HepG2 (cell line): Measurements from ENCODE around the gene ATP8A2. TPM values are rescaled to one million over a fixed set of nuclear protein-coding genes. Genes with fewer than 3 reads are reported as not detected.

Experiments used
- ATAC-seq: fragments of 200-7000 bp; cut with Tn5 transposase; 3 replicates; pipeline ENCODE4 v1.9.1; 2020; ENCODE audit warnings: mild to moderate bottlenecking, moderate library complexity
- BruUV-seq: library from RNA; stranded (reverse); fragments of 400-500 nt; replicated peaks from 2 replicates; lab custom pipeline; 2021; lab: Mats Ljungman, UMichigan
- CTCF ChIA-PET: fragments of 300-600 bp; formaldehyde crosslinking; extraction: SDS; loops from one replicate; lab custom pipeline; 2021; ENCODE audit warnings: low total read pairs, inconsistent platforms, low intra/inter-chr PET ratio; lab: Yijun Ruan, JAX
- POLR2A ChIA-PET: fragments of 350-600 bp; sonication (Branson Sonifier 250); formaldehyde crosslinking; loops from one replicate; lab custom pipeline; 2020; ENCODE audit warnings: antibody characterized with exemption, inconsistent platforms; lab: Yijun Ruan, JAX
- DNase-seq: peaks from one replicate; pipeline ENCODE4 v3.0.0-alpha.2; 2015; ENCODE audit warnings: low spot score
- FAIRE-seq: peaks from 3 replicates; lab custom pipeline; 2011; peaks lifted over from hg19 to GRCh38; lab: Jason Lieb, UNC
- H2AFZ ChIP-seq: one replicate; pipeline ENCODE4 v1.6.1; 2011; ENCODE audit warnings: low read length, inconsistent platforms
- H3K27ac ChIP-seq: fragments of 300-600 bp; 3 replicates; pipeline ENCODE4 v1.8.0; 2011; ENCODE audit warnings: mixed run types, mild to moderate bottlenecking, mixed read lengths, low read length, inconsistent platforms; ENCODE audit not compliant: insufficient read depth; ENCODE audit errors: extremely low read length
- H3K27me3 ChIP-seq, 2 experiments: fragments of 200-600 bp in 1 of 2; 2 replicates in 1 of 2; 3 replicates in 1 of 2; pipeline versions ENCODE4 v1.6.0 to v1.8.0; 2011; ENCODE audit warnings: low read length in 2 of 2, mild to moderate bottlenecking in 2 of 2, moderate library complexity in 2 of 2, inconsistent platforms in 1 of 2; ENCODE audit not compliant: insufficient read depth in 2 of 2, control insufficient read depth in 1 of 2
- H3K36me3 ChIP-seq, 2 experiments: fragments of 200-600 bp in 1 of 2; replicated peaks in 1 of 2; 2 replicates in 1 of 2; 3 replicates in 1 of 2; pipeline versions ENCODE4 v1.5.1 to v1.8.0; 2011; ENCODE audit warnings: low read length in 2 of 2, inconsistent platforms in 1 of 2; ENCODE audit not compliant: insufficient read depth in 2 of 2, control insufficient read depth in 1 of 2
- H3K4me1 ChIP-seq: 2 replicates; pipeline ENCODE4 v1.5.1; 2012; ENCODE audit warnings: low read length, inconsistent platforms; ENCODE audit not compliant: insufficient read depth
- H3K4me2 ChIP-seq: 2 replicates; pipeline ENCODE4 v1.6.0; 2011; ENCODE audit warnings: low read depth, low read length, inconsistent platforms
- H3K4me3 ChIP-seq, 3 experiments: fragments of 200-600 bp in 1 of 3; sonication (generic), shearing (Covaris generic) in 1 of 3; replicated peaks in 1 of 3; 2 replicates each; pipeline ENCODE4 v1.5.1; 2011 to 2016; ENCODE audit warnings: low read length in 3 of 3, inconsistent platforms in 2 of 3, low read depth in 2 of 3, mild to moderate bottlenecking in 2 of 3, control low read depth in 1 of 3, mixed read lengths in 1 of 3; ENCODE audit not compliant: insufficient read depth in 1 of 3
- H3K79me2 ChIP-seq: one replicate; pipeline ENCODE4 v1.6.1; 2011; ENCODE audit warnings: low read length, inconsistent platforms; ENCODE audit not compliant: insufficient read depth
- H3K9ac ChIP-seq: 2 replicates; pipeline ENCODE4 v1.6.0; 2011; ENCODE audit warnings: mild to moderate bottlenecking, low read depth, low read length, inconsistent platforms; ENCODE audit not compliant: insufficient read depth
- H3K9me3 ChIP-seq: 2 replicates; pipeline ENCODE4 v1.5.1; 2012; ENCODE audit warnings: mild to moderate bottlenecking, low read length
- H4K20me1 ChIP-seq: 2 replicates; pipeline ENCODE4 v1.6.0; 2011; ENCODE audit warnings: inconsistent platforms, mild to moderate bottlenecking, low read length, moderate library complexity; ENCODE audit not compliant: insufficient read depth
- DPF2 ChIP-seq: sonication (generic); formaldehyde crosslinking; IDR thresholded peaks from 2 replicates; pipeline ENCODE4 v1.4.0; 2020; ENCODE audit warnings: mild to moderate bottlenecking, low read depth, missing genetic modification reagents, borderline replicate concordance
- ELK4 ChIP-seq: sonication (generic); formaldehyde crosslinking; IDR thresholded peaks from 2 replicates; pipeline ENCODE4 v1.9.0; 2021; ENCODE audit warnings: missing genetic modification reagents, borderline replicate concordance
- HNF1B ChIP-seq: sonication (generic); formaldehyde crosslinking; IDR thresholded peaks from 2 replicates; pipeline ENCODE4 v1.5.1; 2020; ENCODE audit warnings: mild to moderate bottlenecking, moderate library complexity, missing genetic modification reagents
- LCORL ChIP-seq, 2 experiments: fragments of 450-650 bp in 1 of 2; sonication (generic) in 1 of 2; formaldehyde crosslinking in 1 of 2; IDR thresholded peaks; 2 replicates each; pipeline versions ENCODE4 v1.5.0 to v1.6.1; 2017 to 2020; ENCODE audit warnings: antibody characterized with exemption in 1 of 2, missing genetic modification reagents in 1 of 2
- MEF2D ChIP-seq: sonication (generic); formaldehyde crosslinking; IDR thresholded peaks from 2 replicates; pipeline ENCODE4 v1.5.1; 2020; ENCODE audit warnings: mild to moderate bottlenecking, missing genetic modification reagents
- MEIS2 ChIP-seq: sonication (generic); formaldehyde crosslinking; IDR thresholded peaks from 2 replicates; pipeline ENCODE4 v1.9.0; 2021; ENCODE audit warnings: mild to moderate bottlenecking, missing genetic modification reagents
- RFXANK ChIP-seq: IDR thresholded peaks from 2 replicates; pipeline ENCODE4 v1.6.1; 2016
- RFXAP ChIP-seq: sonication (generic); formaldehyde crosslinking; IDR thresholded peaks from 2 replicates; pipeline ENCODE4 v1.4.0; 2020; ENCODE audit warnings: missing genetic modification reagents, borderline replicate concordance
- SAP130 ChIP-seq: IDR thresholded peaks from 2 replicates; pipeline ENCODE4 v1.6.1; 2016; ENCODE audit warnings: low read depth
- ZNF10 ChIP-seq: sonication (generic); formaldehyde crosslinking; IDR thresholded peaks from 2 replicates; pipeline ENCODE4 v1.4.0; 2020; ENCODE audit warnings: mild to moderate bottlenecking, low read depth, missing genetic modification reagents, borderline replicate concordance
- ZNF572 ChIP-seq: sonication (generic); formaldehyde crosslinking; IDR thresholded peaks from 2 replicates; pipeline ENCODE4 v1.5.1; 2020; ENCODE audit warnings: mild to moderate bottlenecking, missing genetic modification reagents
- ZNF891 ChIP-seq: sonication (generic); formaldehyde crosslinking; IDR thresholded peaks from 2 replicates; pipeline ENCODE4 v1.5.0; 2020; ENCODE audit warnings: mild to moderate bottlenecking, missing genetic modification reagents
- WGBS: methylation state at CpG from one replicate; pipeline ENCODE4 v1.1.6; 2017; ENCODE audit warnings: low lambda C conversion rate; 5-methylcytosine and 5-hydroxymethylcytosine counted together
- in situ Hi-C: cut with HindIII; loops from 2 replicates; pipeline ENCODE4 v1.10.0; 2017; ENCODE audit warnings: low pct_unique_long_range_greater_than_20kb; ENCODE audit not compliant: extremely low pct_ligation_motif_present
- intact Hi-C: fragments of 100-400 bp; cut with micrococcal nuclease; formaldehyde crosslinking; loops from one replicate; pipeline ENCODE4 v1.10.0; 2022; ENCODE audit not compliant: unreplicated experiment
- polyA plus RNA-seq, 8 experiments: library from polyadenylated mRNA; depleted of rRNA in 3 of 8; stranded (reverse) in 7 of 8; unstranded in 1 of 8; fragments of >200 nt; fragmentation: Illumina TruSeq in 4 of 8; extraction: Trizol in 4 of 8; gene quantifications; 2 replicates each; pipeline versions ENCODE4 v1.2.1 to v1.2.3, GENCODE V29; 2011 to 2016; ENCODE audit warnings: low read depth in 4 of 8, missing spikeins in 1 of 8, mixed read lengths in 1 of 8; ENCODE audit not compliant: insufficient read depth in 1 of 8
- total RNA-seq, 5 experiments: library from RNA; depleted of rRNA; stranded (reverse); fragments of >200 nt; fragmentation: Illumina TruSeq; extraction: Trizol; gene quantifications; 2 replicates each; pipeline ENCODE4 v1.2.3, GENCODE V29; 2016; ENCODE audit warnings: low read depth in 1 of 5

Gene ATP8A2
- total and polyA plus RNA-seq, 2 of the 13 experiments (the other 11 are each of a cell fraction or from before 2014, with no cell fraction given) = 0.09 TPM; not detected in 1

GRCh38 chr13:25584087-25584486 is 212.3 kb downstream of the ATP8A2 start:
- no peak overlapping the region for H3K4me2 ChIP-seq
- FAIRE-seq = no peak

GRCh38 chr13:25585000-25585399 is 213.2 kb downstream of the ATP8A2 start:
- Histone ChIP-seq H3K4me1 (no peaks in the 10 kb centered on the region), H3K36me3 (no peaks in the 10 kb centered on the region), H3K27me3 (no peaks in the 10 kb centered on the region; a peak in 1 of 5 replicates), H3K4me3 (no peak overlapping the region), H2AFZ (no peak overlapping the region), H4K20me1 (no peaks in the 10 kb centered on the region), H3K4me2 (no peak overlapping the region), H3K9me3 (no peaks in the 10 kb centered on the region), H3K27ac (no peak overlapping the region), H3K79me2 (no peaks in the 10 kb centered on the region), H3K9ac (no peak overlapping the region)
- FAIRE-seq (no peak), DNase-seq (no peak), ATAC-seq (no peak)
- 2% methylated on average over 5 of the region's 5 CpGs for WGBS
- POLR2A ChIA-PET = no interaction called here
- TF ChIP-seq HNF1B (CRISPR knock-in tag) = no peak
- peak; percentile 92 for TF ChIP-seq LCORL (IDR thresholded peaks at IDR 0.05)
- no peak for TF ChIP-seq LCORL (CRISPR knock-in tag; IDR thresholded peaks at IDR 0.05)
- intact Hi-C loops (no loop called here), in situ Hi-C loops (no loop called here)
- BruUV-seq = no TSS peak
- CTCF ChIA-PET = no interaction called here

More at GRCh38 chr13:25584087-25584486, 212.3 kb downstream of the ATP8A2 start:
- POLR2A ChIA-PET = no interaction called here
- TF ChIP-seq DPF2 (CRISPR knock-in tag) = no peak
- no peak for TF ChIP-seq MEF2D (CRISPR knock-in tag)
- TF ChIP-seq RFXANK = no peak
- no peak for TF ChIP-seq MEIS2
- no peak for TF ChIP-seq ZNF10
- no peak for TF ChIP-seq SAP130 (CRISPR knock-in tag)
- no peak for TF ChIP-seq ZNF572 (CRISPR knock-in tag)
- TF ChIP-seq ZNF891 (CRISPR knock-in tag) = no peak
- TF ChIP-seq ELK4 (CRISPR knock-in tag) = no peak
- TF ChIP-seq RFXAP = no peak
- H2AFZ ChIP-seq = no peak overlapping the region
- H3K4me1 ChIP-seq = no peaks in the 10 kb centered on the region
- H3K79me2 ChIP-seq = no peaks in the 10 kb centered on the region
- no peak overlapping the region for H3K4me3 ChIP-seq
- no peaks in the 10 kb centered on the region for H3K9me3 ChIP-seq
- H3K9ac ChIP-seq = no peak overlapping the region
- DNase-seq (no peak), ATAC-seq (no peak)
- H3K27me3 ChIP-seq = no peaks in the 10 kb centered on the region; a peak in 1 of 5 replicates
- BruUV-seq = no TSS peak
- CTCF ChIA-PET = no interaction called here
- H4K20me1 ChIP-seq = no peaks in the 10 kb centered on the region
- intact Hi-C loops (no loop called here), in situ Hi-C loops (no loop called here)
- 6% methylated on average over 6 of the region's 6 CpGs for WGBS
- no peak overlapping the region for H3K27ac ChIP-seq
- no peaks in the 10 kb centered on the region for H3K36me3 ChIP-seq
